Stimulated activated CD4-positive, alpha-beta T cell treated with anti-CD3 and anti-CD28 coated beads, TNF-alpha, amount 100 ng/mL, for 1 hour (primary cell): Measurements from ENCODE around the gene PRDM9.
"Not testable (repeated sequence)": the region's sequence is repeated elsewhere in the genome, so short reads cannot be mapped to it uniquely, and the experiment has no call there.

Source experiments
- DNase-seq, 3 donors: peaks; one replicate each; pipeline ENCODE4 v3.0.0-alpha.2; 2020; ENCODE audit warnings: low read depth in 3 of 3, low spot score in 1 of 3

The PRDM9 gene

DNA sequence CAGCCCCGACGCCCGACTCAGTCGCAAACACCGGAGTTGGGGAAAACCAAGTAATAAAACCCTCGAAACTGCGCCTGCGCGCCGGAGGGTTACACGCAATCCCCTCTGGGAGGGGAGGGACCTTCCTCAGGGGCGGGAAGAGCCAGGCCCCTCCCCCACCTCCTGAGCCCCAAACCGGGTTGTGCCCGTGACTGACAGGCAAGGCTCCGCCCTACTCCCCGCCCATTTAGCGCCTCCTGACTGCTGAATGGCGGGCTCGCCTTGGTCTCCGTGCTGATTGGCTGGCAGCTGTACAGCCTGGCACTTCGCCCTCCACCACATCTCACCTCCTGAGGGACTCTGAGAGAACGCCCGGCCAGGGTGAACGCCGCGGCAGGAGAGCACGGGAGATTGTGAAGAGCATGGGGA is at the start of gene PRDM9:
Gene PRDM9 (plus strand): TSS at position 332 of the 408 bp plus-strand sequence. CDS start 1,425 bp downstream, outside the sequence.
- DNase-seq = no peak

GRCh38 chr5:23457780-23458179 is 49.6 kb upstream of the PRDM9 start:
- no peak for DNase-seq

- DNase-seq = no peak
Observed at GRCh38 chr5:23459214-23459613, 48.2 kb upstream of the PRDM9 start.

DNA sequence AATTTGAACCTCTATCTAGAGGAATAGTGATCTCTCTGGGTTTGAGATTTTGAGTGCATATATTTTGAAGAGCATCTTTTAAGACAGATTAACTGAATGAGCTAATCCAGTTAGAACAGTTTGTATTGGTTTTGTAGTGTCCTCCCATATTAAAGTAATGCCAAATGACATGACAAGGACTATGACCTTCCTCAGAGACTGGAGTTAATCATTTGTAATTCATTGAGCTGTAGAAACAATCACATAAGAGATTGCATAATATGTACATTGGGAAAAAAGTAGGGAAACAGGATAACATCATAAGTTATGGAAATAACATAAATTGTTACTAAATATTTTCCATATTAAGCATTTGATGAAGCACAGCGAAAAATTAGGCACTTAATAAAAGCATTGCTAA is 45.8 kb upstream of the PRDM9 start:
- no peak for DNase-seq

DNA sequence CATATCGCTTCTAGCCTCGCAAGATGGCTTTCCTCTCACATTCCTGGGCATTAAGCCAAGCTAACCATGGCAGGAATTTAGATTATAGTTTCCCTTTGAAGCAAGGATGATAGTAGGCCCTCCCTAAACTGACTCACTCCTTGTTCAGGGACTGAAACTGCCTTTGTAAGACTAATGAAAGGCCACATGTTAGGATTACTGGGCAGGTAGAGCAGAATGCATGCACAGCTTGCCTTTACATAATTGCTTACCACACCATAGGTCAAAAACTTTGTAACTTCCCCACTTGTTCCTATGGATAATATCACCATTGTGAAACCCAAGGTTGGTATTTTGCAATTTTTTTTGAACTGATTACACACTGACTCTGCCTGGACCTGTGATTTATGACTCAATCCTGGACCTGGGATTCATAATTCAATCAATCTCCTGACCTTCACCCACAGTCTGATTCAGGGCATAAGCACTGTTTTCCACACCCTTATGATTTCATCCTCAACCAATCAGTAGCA is 41.0 kb upstream of the PRDM9 start:
- no peak for DNase-seq

DNA sequence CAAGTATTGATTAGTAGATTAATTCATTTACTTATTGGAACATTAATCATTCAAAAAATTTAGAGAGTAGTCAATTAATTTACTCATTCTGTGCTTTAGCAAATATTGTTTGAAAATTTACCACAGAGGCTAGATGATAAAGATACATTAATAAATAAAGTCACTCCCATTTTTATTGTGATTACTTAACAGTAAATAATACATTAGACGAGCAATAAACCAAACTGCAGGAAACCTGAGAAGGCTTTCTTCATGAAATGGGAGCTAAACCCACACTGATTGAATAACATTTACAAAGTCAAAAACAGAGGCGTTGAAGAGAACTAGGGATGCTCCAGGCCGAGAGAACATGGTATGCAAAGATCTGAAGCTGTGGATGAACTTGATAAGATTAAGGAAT is 38.8 kb upstream of the PRDM9 start:
- no peak for DNase-seq

DNA sequence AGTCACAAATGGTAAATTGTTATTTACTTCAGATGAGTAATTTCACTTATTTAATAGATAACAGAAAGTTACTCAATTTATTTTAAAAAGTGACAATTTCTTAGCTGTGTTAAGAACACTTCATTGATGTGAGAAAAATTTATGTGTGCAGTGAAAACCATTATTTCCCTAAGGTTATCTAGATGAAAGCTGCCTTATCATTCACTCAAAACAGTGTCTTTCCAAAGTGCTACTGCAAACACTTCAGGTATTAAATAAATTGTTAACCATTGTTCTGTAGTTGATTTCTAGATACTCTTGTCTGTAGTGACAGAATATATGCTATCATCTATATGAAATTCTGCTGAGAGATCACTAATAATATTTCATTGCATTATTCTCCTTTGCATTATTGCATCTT is 33.5 kb upstream of the PRDM9 start:
- DNase-seq = no peak

DNA sequence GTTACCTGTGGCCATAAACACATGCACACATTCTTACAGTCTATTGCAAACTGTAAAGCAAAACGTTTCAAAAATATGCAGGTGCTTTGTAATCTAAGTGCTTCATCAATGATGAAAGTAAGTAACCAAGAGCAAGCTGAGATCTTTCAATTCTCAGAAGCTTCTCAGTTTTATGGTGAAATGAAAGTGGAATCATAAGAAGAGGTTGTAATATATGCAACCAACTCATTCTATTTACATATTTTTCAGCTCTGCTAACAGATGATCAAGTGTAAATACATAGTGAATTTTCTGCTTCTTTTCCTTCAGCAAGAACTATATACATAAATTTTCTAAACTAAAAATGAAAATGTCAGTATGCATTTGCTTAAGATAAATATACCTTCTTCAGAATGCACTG is 33.1 kb upstream of the PRDM9 start:
- DNase-seq = no peak

DNA sequence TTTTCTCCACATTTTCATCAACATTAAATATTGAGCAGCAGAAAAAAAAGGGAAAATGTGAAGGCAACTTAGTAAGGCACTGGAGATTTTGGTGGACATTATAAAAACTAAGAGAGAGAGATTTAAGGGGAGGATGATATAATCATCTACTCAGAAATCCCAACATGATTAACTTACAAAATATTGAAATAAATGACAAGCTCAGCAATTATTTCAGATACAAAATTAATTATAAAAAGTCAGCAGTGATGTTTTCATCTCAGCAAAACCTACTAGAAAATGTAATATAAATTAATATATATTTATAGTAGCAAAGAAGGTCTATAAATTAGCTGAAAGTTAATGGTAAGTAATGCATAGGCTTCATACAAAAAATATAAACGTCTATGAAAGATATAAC is 30.8 kb upstream of the PRDM9 start:
- no peak for DNase-seq

DNA sequence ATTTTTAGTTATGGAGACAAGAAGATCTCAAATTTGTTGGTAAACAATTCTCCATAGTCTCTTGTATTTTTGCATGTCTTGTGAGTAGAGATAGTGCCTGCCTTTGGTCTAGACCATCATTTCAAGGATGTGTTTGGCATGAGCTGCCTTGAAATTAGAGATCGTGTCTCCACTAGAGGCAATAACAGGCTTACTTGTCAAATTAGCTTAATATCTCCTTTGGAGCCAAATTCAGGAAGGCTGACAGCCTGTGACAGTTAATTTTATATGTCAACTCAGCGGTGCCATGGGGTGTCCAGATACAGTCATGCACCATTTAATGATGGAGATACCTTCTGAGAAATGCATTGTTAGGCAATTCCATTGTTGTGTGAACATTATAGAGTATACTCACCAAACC is 24.8 kb upstream of the PRDM9 start:
- no peak for DNase-seq

DNA sequence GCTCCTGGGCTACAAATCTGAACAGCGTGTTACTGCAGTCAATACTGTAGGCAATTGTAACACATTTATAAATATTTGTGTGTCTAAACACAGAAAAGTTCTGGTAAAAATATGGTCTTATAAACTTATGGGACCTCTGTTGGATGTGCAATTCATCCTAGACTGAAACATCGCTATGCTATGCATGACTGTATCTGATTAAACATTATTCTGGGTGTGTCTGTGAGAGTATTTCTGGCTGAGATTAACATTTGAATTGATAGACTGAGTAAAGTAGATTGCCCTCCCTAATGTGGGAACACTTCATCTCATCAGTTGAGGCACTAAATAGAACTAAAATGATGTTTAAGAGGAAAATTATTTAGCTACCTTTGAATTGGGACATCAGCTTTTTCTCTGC is 24.3 kb upstream of the PRDM9 start:
- no peak for DNase-seq

GRCh38 chr5:23484096-23484495 is 23.3 kb upstream of the PRDM9 start:
- no peak for DNase-seq

- DNase-seq = not testable (repeated sequence)
Observed at GRCh38 chr5:23486227-23486626, 21.2 kb upstream of the PRDM9 start.

DNA sequence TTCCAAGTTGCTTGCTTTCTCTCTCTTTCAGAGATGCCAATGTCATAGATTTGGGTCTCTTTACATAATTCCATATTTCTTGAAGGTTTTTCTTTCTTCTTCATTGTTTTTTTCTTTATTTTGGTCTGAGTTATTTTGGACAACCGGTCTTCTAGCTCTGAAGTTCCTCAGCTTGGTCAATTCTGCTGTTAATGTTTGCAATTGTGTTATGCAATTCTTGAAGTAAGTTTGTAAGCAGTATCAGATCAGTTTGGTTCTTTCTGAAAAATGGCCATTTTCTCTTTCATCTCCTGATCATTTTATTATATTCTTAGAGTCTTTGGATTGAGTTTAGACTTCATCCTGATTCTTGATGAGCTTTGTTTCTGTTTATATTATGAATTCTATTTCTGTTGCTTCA is 16.4 kb upstream of the PRDM9 start:
- no peak for DNase-seq

DNA sequence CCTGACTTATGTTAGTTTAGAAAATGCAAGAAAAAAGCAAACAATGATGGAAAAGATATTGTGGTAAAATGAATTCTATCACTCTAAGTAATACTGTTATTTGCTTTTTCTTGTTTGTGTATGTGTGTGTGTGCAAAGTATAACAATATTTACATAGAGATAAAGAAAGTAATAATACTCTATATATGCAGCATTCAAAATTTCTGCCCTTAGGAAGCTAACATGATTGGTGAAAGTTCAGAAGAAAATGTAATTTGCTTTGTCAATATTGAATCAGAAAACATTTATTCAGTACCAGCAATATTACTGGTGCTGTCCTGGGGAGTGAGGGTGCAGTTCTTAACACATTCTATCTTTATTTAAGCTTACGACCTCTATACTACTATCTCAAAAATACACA is 12.9 kb upstream of the PRDM9 start:
- DNase-seq = no peak

DNA sequence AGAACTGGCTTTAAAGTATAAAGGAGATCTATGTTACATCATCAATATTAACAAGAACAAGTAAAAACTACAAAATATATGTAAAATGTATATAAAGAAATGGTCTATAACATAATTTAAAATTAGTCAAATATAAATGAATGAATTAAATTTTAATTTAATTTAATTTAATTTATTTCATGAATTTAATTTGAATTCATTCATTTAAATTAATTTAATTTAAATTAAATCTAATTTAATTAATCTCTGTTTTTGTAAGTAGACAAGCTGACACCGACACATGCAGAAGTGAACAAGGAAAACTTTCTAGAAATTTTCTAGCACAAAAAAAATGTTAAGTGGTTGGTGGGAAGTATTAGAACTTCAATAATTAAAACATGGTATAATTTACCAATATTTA is 10.8 kb upstream of the PRDM9 start:
- DNase-seq = no peak

GRCh38 chr5:23506329-23507236 is 826 bp upstream of the PRDM9 start:
- no peak for DNase-seq

DNA sequence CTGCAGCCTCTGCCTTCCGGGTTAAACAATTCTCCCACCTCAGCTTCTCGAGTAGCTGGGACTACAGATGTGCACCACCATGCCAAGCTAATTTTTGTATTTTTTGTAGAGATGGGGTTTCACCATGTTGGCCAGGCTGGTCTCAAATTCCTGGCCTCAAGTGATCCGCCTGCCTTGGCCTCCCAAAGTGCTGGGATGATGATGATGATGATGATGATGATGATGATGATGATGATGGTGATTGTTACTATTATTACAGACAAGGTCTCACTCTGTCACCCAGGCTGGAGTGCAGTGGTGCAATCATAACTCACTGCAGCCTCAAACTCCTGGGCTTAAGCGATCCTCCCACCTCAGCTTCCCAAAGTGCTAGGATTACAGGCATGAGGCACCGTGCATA is 3.0 kb downstream of the PRDM9 start:
- not testable (repeated sequence) for DNase-seq

- no peak for DNase-seq
Observed at GRCh38 chr5:23522553-23522952, 15.1 kb downstream of the PRDM9 start.

- DNase-seq = no peak
Observed at GRCh38 chr5:23523031-23523430, 15.6 kb downstream of the PRDM9 start.

- no peak for DNase-seq
Observed at GRCh38 chr5:23523998-23524397, 16.6 kb downstream of the PRDM9 start.

- no peak for DNase-seq
Observed at GRCh38 chr5:23525751-23526150, 18.3 kb downstream of the PRDM9 start.

GRCh38 chr5:23526616-23527015 is 19.2 kb downstream of the PRDM9 start:
- not testable (repeated sequence) for DNase-seq
